ENCODE measurements around the gene NRXN3.

Gene NRXN3

DNA sequence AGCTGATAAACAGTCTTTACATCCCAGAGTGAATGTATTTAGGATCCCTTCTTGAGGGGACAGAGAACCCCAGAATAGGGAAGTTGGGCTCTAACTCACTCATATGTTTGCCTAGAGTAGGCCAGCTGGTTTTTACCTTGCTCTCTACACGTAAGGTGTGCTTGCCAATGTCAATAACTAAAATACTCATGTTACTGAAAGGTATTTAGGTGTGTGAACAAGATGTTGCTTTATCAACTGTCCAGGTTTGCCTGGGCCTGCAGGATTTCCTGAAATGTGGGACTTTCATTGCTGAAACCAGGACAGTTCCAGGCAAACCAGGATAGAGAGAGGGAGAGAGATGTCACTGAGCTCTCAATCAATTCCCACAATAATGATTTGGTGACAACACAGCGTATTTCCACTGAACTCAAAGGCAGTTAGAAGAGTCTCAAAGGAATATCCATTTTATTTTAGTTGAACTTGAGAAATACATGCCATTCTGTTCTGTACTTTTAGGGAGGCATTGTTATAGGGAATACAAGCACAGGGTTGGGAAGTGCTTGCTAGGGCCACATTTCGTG, 171.7 kb downstream of the NRXN3 start:
- Histone ChIP-seq H3K79me2 (ENCODE audit: insufficient read depth, low read length) (no peaks in the 10 kb centered on the region), H3K27ac (ENCODE audit: low read depth, low read length, poor library complexity, severe bottlenecking) (no peak overlapping the region), H3K36me3 (ENCODE audit: insufficient read depth, low read length) (no peaks in the 10 kb centered on the region), H3K9ac (ENCODE audit: low read length) (no peak overlapping the region), H3K27me3 (ENCODE audit: insufficient read depth, low read length) (no peaks in the 10 kb centered on the region), H4K20me1 (ENCODE audit: insufficient read depth, low read length) (no peaks in the 10 kb centered on the region), H3K4me2 (ENCODE audit: low read length) (no peak overlapping the region), H3K4me1 (ENCODE audit: insufficient read depth, low read length, severe bottlenecking) (no peaks in the 10 kb centered on the region), H3K4me3 (ENCODE audit: low read depth, low read length, poor library complexity, severe bottlenecking) (no peak overlapping the region), H3K9me3 (ENCODE audit: low read length) (no peaks in the 10 kb centered on the region), H3F3A (ENCODE audit: insufficient read depth, low read length) (no peaks in the 10 kb centered on the region), H2AFZ (ENCODE audit: low read length) (no peak overlapping the region), H3K9me2 (ENCODE audit: low read depth, low read length) (no peaks in the 10 kb centered on the region)
- TF ChIP-seq EZH2 (IDR thresholded peaks at IDR 0.05; ENCODE audit: borderline replicate concordance, low read length): no peak
- TF ChIP-seq, protein P1, sequence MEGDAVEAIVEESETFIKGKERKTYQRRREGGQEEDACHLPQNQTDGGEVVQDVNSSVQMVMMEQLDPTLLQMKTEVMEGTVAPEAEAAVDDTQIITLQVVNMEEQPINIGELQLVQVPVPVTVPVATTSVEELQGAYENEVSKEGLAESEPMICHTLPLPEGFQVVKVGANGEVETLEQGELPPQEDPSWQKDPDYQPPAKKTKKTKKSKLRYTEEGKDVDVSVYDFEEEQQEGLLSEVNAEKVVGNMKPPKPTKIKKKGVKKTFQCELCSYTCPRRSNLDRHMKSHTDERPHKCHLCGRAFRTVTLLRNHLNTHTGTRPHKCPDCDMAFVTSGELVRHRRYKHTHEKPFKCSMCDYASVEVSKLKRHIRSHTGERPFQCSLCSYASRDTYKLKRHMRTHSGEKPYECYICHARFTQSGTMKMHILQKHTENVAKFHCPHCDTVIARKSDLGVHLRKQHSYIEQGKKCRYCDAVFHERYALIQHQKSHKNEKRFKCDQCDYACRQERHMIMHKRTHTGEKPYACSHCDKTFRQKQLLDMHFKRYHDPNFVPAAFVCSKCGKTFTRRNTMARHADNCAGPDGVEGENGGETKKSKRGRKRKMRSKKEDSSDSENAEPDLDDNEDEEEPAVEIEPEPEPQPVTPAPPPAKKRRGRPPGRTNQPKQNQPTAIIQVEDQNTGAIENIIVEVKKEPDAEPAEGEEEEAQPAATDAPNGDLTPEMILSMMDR (IDR thresholded peaks at IDR 0.05; ENCODE audit: low read length): no peak

DNA sequence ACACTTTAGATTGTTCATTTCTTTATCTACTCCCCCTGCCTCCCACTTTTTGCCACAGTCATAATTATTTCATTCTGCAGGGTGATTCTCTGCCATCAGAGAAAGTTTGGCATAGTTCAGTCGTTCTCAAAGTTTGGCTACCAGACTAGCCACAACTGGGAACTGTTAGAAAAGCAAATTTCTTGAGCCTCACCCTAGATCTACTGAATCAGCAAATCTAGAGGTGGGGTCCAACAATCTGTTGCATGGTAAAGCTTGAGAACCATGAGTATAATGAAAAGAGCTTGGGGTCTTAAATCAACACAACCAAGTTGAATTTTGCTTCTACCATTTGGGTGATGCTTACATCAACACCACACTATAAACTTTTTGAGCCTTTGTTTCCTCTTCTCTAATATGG, 172.7 kb downstream of the NRXN3 start:
- H3K9me2 ChIP-seq (ENCODE audit: low read depth, low read length): no peaks in the 10 kb centered on the region
- H3K4me3 ChIP-seq (ENCODE audit: low read depth, low read length, poor library complexity, severe bottlenecking): no peak overlapping the region
- no peaks in the 10 kb centered on the region for H3K4me1 ChIP-seq (ENCODE audit: insufficient read depth, low read length, severe bottlenecking)
- H4K20me1 ChIP-seq (ENCODE audit: insufficient read depth, low read length): no peaks in the 10 kb centered on the region
- H3K9me3 ChIP-seq (ENCODE audit: low read length): no peaks in the 10 kb centered on the region
- H3K27me3 ChIP-seq (ENCODE audit: insufficient read depth, low read length): no peaks in the 10 kb centered on the region
- no peak overlapping the region for H3K27ac ChIP-seq (ENCODE audit: low read depth, low read length, poor library complexity, severe bottlenecking)
- no peaks in the 10 kb centered on the region for H3K36me3 ChIP-seq (ENCODE audit: insufficient read depth, low read length)
- H3F3A ChIP-seq (ENCODE audit: insufficient read depth, low read length): no peaks in the 10 kb centered on the region
- no peaks in the 10 kb centered on the region for H3K79me2 ChIP-seq (ENCODE audit: insufficient read depth, low read length)
- H3K9ac ChIP-seq (ENCODE audit: low read length): no peak overlapping the region
- TF ChIP-seq EZH2 (IDR thresholded peaks at IDR 0.05; ENCODE audit: borderline replicate concordance, low read length): no peak
- TF ChIP-seq, protein P1 (IDR thresholded peaks at IDR 0.05; ENCODE audit: low read length): no peak
- H2AFZ ChIP-seq (ENCODE audit: low read length): no peak overlapping the region
- H3K4me2 ChIP-seq (ENCODE audit: low read length): no peak overlapping the region

DNA sequence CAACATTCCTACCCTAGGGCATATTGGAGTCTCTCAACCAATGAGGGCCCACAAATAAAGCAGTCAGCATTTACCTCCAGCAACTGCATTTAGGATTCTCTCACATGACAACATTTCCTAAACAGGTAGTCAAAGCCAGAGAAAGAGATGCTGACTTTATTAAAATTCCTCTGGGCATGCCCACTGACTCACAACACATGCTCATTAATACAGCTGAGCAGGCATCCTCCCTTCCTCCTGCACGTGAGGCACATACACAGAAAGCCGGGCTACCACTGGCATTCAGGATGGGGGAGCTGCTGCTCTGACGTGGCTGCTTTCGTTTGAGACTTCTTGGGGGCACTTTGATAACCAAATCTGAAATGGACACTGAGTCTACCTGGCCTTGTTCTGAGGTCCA, 174.1 kb downstream of the NRXN3 start:
- no peaks in the 10 kb centered on the region for H3K79me2 ChIP-seq (ENCODE audit: insufficient read depth, low read length)
- H3K4me2 ChIP-seq (ENCODE audit: low read length): no peak overlapping the region
- H3K4me3 ChIP-seq (ENCODE audit: low read depth, low read length, poor library complexity, severe bottlenecking): no peak overlapping the region
- H3K9me3 ChIP-seq (ENCODE audit: low read length): no peaks in the 10 kb centered on the region
- no peak overlapping the region for H2AFZ ChIP-seq (ENCODE audit: low read length)
- H3K9me2 ChIP-seq (ENCODE audit: low read depth, low read length): no peaks in the 10 kb centered on the region
- no peak overlapping the region for H3K9ac ChIP-seq (ENCODE audit: low read length)
- H3K4me1 ChIP-seq (ENCODE audit: insufficient read depth, low read length, severe bottlenecking): no peaks in the 10 kb centered on the region
- H3K27me3 ChIP-seq (ENCODE audit: insufficient read depth, low read length): no peaks in the 10 kb centered on the region
- no peak overlapping the region for H3K27ac ChIP-seq (ENCODE audit: low read depth, low read length, poor library complexity, severe bottlenecking)
- TF ChIP-seq, protein P1 (IDR thresholded peaks at IDR 0.05; ENCODE audit: low read length): no peak
- TF ChIP-seq EZH2 (IDR thresholded peaks at IDR 0.05; ENCODE audit: borderline replicate concordance, low read length): no peak
- no peaks in the 10 kb centered on the region for H3K36me3 ChIP-seq (ENCODE audit: insufficient read depth, low read length)
- no peaks in the 10 kb centered on the region for H4K20me1 ChIP-seq (ENCODE audit: insufficient read depth, low read length)
- H3F3A ChIP-seq (ENCODE audit: insufficient read depth, low read length): no peaks in the 10 kb centered on the region

All from OCI-LY1 (cell line).